H1 (cell line): ENCODE data around the gene FRAT2. TPM values are rescaled to one million over a fixed set of nuclear protein-coding genes. Genes with fewer than 3 reads are reported as not detected.

Source experiments
- CBX5 ChIP-seq: fragments of 300-800, 300-1000 bp; sonication (generic); IDR thresholded peaks from 2 replicates; pipeline ENCODE4 v1.7.1; 2016; ENCODE audit warnings: antibody characterized with exemption, low read length, low read depth
- CHD7 ChIP-seq: fragments of 300-600 bp; sonication (generic); IDR thresholded peaks from 2 replicates; pipeline ENCODE4 v1.7.1; 2012; ENCODE audit warnings: low read length, moderate library complexity, mild to moderate bottlenecking, inconsistent platforms; ENCODE audit not compliant: insufficient replicate concordance
- JUND ChIP-seq: IDR thresholded peaks from 2 replicates; pipeline ENCODE4 v1.6.1; 2011; ENCODE audit warnings: mild to moderate bottlenecking, improper control_type of control experiment, low read length
- KDM4A ChIP-seq: IDR thresholded peaks from one replicate; pipeline ENCODE4 v1.7.1; 2012; ENCODE audit warnings: low read depth, mild to moderate bottlenecking, moderate library complexity, low read length, inconsistent platforms; ENCODE audit not compliant: severe bottlenecking
- RNF2 ChIP-seq: fragments of 200-900, 300-1000 bp; sonication (generic); IDR thresholded peaks from 2 replicates; pipeline ENCODE4 v1.7.1; 2016; ENCODE audit warnings: borderline replicate concordance, low read depth, mild to moderate bottlenecking, antibody characterized with exemption, low read length; ENCODE audit not compliant: poor library complexity, severe bottlenecking; ENCODE audit errors: missing control alignments
- SAP30 ChIP-seq: fragments of 300-600 bp; sonication (generic); IDR thresholded peaks from 2 replicates; pipeline ENCODE4 v1.7.1; 2012; ENCODE audit warnings: low read length, moderate library complexity, mild to moderate bottlenecking, inconsistent platforms; ENCODE audit not compliant: insufficient read depth, insufficient replicate concordance
- SIRT6 ChIP-seq: IDR thresholded peaks from one replicate; pipeline ENCODE4 v1.7.1; 2012; ENCODE audit warnings: low read length, inconsistent platforms
- TAF7 ChIP-seq: optimal IDR thresholded peaks from 2 replicates; pipeline ENCODE3; 2011; ENCODE audit warnings: low read depth, mild to moderate bottlenecking, inconsistent platforms, low read length, moderate library complexity, borderline replicate concordance
- polyA plus RNA-seq, 7 experiments: library from polyadenylated mRNA; depleted of rRNA in 3 of 7; stranded (reverse) in 5 of 7; unstranded in 2 of 7; fragments of >200 nt in 5 of 7; fragments of 200-250 nt in 2 of 7; gene quantifications; 1 replicate in 5 of 7; 2 replicates in 1 of 7; 4 replicates in 1 of 7; pipeline versions ENCODE4 v1.2.1 to v1.2.3, GENCODE V29; 2011 to 2013; ENCODE audit warnings: missing spikeins in 2 of 7, mixed read lengths in 2 of 7
- total RNA-seq: library from RNA; stranded (reverse); fragmentation: NEBNext Ultra II Directional; extraction: Animal tissue kit (Norgen Biotek cat#: 25700); gene quantifications from 2 replicates; pipeline ENCODE4 v1.2.1, GENCODE V29; 2021
- TF ChIP-seq, protein P1 (sequence below): IDR thresholded peaks from 2 replicates; pipeline ENCODE4 v1.6.1; 2012; ENCODE audit warnings: inconsistent platforms

Gene FRAT2
- total and polyA plus RNA-seq, 2 of the 8 experiments (the other 6 are each of a cell fraction or from before 2014, with no cell fraction given), result 47.4 to 83.0 TPM

GRCh38 chr10:97302088-97302791 is 32.3 kb downstream of the FRAT2 start (continued):
- no peak for TF ChIP-seq CHD7
- TF ChIP-seq CBX5, result no peak
- TF ChIP-seq, protein P1, sequence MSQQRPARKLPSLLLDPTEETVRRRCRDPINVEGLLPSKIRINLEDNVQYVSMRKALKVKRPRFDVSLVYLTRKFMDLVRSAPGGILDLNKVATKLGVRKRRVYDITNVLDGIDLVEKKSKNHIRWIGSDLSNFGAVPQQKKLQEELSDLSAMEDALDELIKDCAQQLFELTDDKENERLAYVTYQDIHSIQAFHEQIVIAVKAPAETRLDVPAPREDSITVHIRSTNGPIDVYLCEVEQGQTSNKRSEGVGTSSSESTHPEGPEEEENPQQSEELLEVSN, result no peak
- TF ChIP-seq RNF2, result no peak
- no peak for TF ChIP-seq SIRT6
- TF ChIP-seq JUND, result no peak
- no peak for TF ChIP-seq SAP30
- TF ChIP-seq TAF7, result no peak
- no peak for TF ChIP-seq KDM4A
